Fibroblast of skin of scalp (primary cell): ENCODE data around the gene SMIM41.

Experiments
- DNase-seq: peaks from one replicate; pipeline ENCODE4 v3.0.0-alpha.2; 2013

The SMIM41 gene

GRCh38 chr12:52122540-52122871 is 43.0 kb downstream of the SMIM41 start:
- DNase-seq, result no peak

GRCh38 chr12:52122904-52123303 is 43.4 kb downstream of the SMIM41 start:
- no peak for DNase-seq

- DNase-seq, result no peak
Observed at GRCh38 chr12:52123487-52124186, 44.1 kb downstream of the SMIM41 start.

- DNase-seq, result no peak
Observed at GRCh38 chr12:52125476-52125900, 46.0 kb downstream of the SMIM41 start.

GRCh38 chr12:52126050-52126604 is 46.6 kb downstream of the SMIM41 start:
- DNase-seq, result no peak

GRCh38 chr12:52126605-52127578 is 47.4 kb downstream of the SMIM41 start:
- DNase-seq, result no peak

- DNase-seq, result no peak
Observed at GRCh38 chr12:52127683-52128450, 48.4 kb downstream of the SMIM41 start.

- DNase-seq, result no peak
Observed at GRCh38 chr12:52130711-52131110, 51.2 kb downstream of the SMIM41 start.

- DNase-seq, result no peak
Observed at GRCh38 chr12:52132754-52133161, 53.3 kb downstream of the SMIM41 start.

- DNase-seq, result no peak
Observed at GRCh38 chr12:52137746-52138145, 58.2 kb downstream of the SMIM41 start.

GRCh38 chr12:52139147-52139546 is 59.6 kb downstream of the SMIM41 start:
- DNase-seq, result no peak

- DNase-seq, result no peak
Observed at GRCh38 chr12:52139579-52140062, 60.1 kb downstream of the SMIM41 start.

GRCh38 chr12:52141306-52141705 is 61.8 kb downstream of the SMIM41 start:
- DNase-seq, result no peak

- DNase-seq, result no peak
Observed at GRCh38 chr12:52141875-52142274, 62.4 kb downstream of the SMIM41 start.

GRCh38 chr12:52142431-52142830 is 62.9 kb downstream of the SMIM41 start:
- no peak for DNase-seq

- no peak for DNase-seq
Observed at GRCh38 chr12:52144512-52145227, 65.2 kb downstream of the SMIM41 start.

GRCh38 chr12:52145228-52146088 is 66.0 kb downstream of the SMIM41 start:
- no peak for DNase-seq

- DNase-seq, result no peak
Observed at GRCh38 chr12:52146089-52146821, 66.8 kb downstream of the SMIM41 start.

GRCh38 chr12:52146822-52147366 is 67.4 kb downstream of the SMIM41 start:
- no peak for DNase-seq
